GM10248 (cell line): Measurements from ENCODE around the gene MRPL24.

ENCODE experiments used
- CTCF ChIA-PET: fragments of 300-600 bp; sonication (Branson Sonifier 250); formaldehyde crosslinking; extraction: SDS; loops from one replicate; lab custom pipeline; 2021; ENCODE audit warnings: antibody characterized with exemption; lab: Yijun Ruan, JAX
- POLR2A ChIA-PET: fragments of 350-650 bp; sonication (Branson Sonifier 250); formaldehyde crosslinking; extraction: SDS; loops from one replicate; lab custom pipeline; 2020; ENCODE audit warnings: antibody characterized with exemption; lab: Yijun Ruan, JAX
- DNase-seq: peaks from one replicate; pipeline ENCODE4 v3.0.0; 2012; ENCODE audit errors: extremely low spot score
- CTCF ChIP-seq: IDR thresholded peaks from 2 replicates; pipeline ENCODE4 v1.5.1; 2012; ENCODE audit warnings: mild to moderate bottlenecking, low read depth; ENCODE audit errors: extremely low read depth, missing control alignments, control extremely low read depth

Gene MRPL24

GRCh38 chr1:156700736-156701531, 40.0 kb downstream of the MRPL24 start:
- CTCF ChIA-PET: interaction anchor here (1.1 to 27.7 kb wide), 4 partner anchors 15 to 42 kb away, joined by 3 to 597 read pairs (median 93); partner anchors contain the start of genes ISG20L2, METTL25B and NES
- no peak for TF ChIP-seq CTCF
- no peak for DNase-seq
- POLR2A ChIA-PET: interaction anchor here (0.7 kb wide), 1 partner anchor 33 kb away, joined by 4 read pairs; no protein-coding TSS in a partner anchor

DNA sequence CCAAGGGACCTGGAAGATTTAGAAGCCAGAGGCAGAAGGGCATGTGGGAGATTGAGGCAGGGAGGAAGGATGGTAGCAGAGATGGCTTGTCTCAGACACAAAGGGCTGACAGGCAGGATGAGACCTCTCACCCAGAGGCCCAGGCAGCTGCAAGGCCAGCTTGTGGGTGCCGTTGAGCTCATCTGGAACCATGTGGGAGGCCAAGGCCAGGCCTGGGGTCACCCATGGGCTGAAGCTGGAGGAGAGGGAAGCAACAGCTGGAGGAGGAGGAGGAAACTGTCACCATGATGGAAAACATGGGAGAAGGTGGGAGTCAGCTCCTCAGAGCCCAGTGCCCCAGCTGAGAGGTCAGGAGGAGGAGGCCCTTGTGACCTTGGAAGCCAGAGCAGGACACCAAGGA, 41.9 kb downstream of the MRPL24 start:
- CTCF ChIA-PET: interaction anchor here (2.1 to 27.7 kb wide), 4 partner anchors 13 to 39 kb away, joined by 4 to 597 read pairs (median 64); partner anchors contain the start of genes ISG20L2, METTL25B and NES
- no peak for DNase-seq
- POLR2A ChIA-PET: no interaction called here
- TF ChIP-seq CTCF: no peak

DNA sequence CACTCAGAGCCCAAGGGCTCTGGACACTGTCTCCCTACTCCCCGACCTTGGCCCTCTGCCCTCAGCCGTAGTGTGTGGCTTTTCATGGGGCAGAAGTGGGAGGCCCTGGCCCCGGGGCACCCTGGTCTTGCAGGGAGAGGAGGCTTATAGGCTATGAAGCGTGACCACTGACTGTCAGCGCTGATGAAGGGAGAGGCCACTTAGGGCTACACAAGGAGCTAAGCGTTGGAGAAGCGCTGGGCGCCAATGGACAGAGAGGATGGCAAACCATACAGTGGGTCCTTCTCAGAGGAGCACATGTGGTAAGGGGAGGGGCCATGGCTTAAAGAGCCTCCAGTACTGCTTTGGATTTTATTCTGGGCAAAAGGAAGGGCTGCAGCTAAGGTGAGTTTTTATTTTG, 43.4 kb downstream of the MRPL24 start:
- ChIA-PET CTCF (interaction anchor here (1.2 to 27.7 kb wide), 6 partner anchors 9 to 70 kb away, joined by 4 to 597 read pairs (median 8); partner anchors contain the start of genes ISG20L2, METTL25B and NES), POLR2A (no interaction called here)
- no peak for TF ChIP-seq CTCF
- DNase-seq: no peak

- no peak for DNase-seq
- ChIA-PET CTCF (interaction anchor here (1.4 to 27.7 kb wide), 5 partner anchors 11 to 72 kb away, joined by 3 to 597 read pairs (median 345); partner anchors contain the start of genes CRABP2, ISG20L2, METTL25B and NES), POLR2A (no interaction called here)
- no peak for TF ChIP-seq CTCF
Measured at GRCh38 chr1:156696755-156697154, 44.1 kb downstream of the MRPL24 start.

GRCh38 chr1:156694690-156694962, 46.3 kb downstream of the MRPL24 start:
- CTCF ChIA-PET: interaction anchor here (1.1 to 21.8 kb wide), 5 partner anchors 16 to 216 kb away, joined by 3 to 597 read pairs (median 111); partner anchors contain the start of genes CRABP2, INSRR, ISG20L2 and METTL25B

More at GRCh38 chr1:156694690-156694962, 46.3 kb downstream of the MRPL24 start:
- no peak for TF ChIP-seq CTCF
- DNase-seq: no peak
- POLR2A ChIA-PET: no interaction called here
